HCT116 (cell line): ENCODE measurements around the gene GNG12.

ENCODE experiments used
- CTCF ChIP-seq, 3 experiments: fragments of 200-600 bp in 1 of 3; sonication (generic) in 1 of 3; IDR thresholded peaks in 2 of 3; conservative IDR thresholded peaks in 1 of 3; 2 replicates each; pipeline ENCODE4 v1.5.1; 2012 to 2017; ENCODE audit warnings: low read depth in 2 of 3, low read length in 2 of 3, antibody characterized with exemption in 1 of 3, borderline replicate concordance in 1 of 3, control low read depth in 1 of 3, mild to moderate bottlenecking in 1 of 3, mixed read lengths in 1 of 3, mixed run types in 1 of 3, moderate library complexity in 1 of 3; ENCODE audit not compliant: insufficient read depth in 1 of 3
- EZH2 ChIP-seq: fragments of 200-600 bp; sonication (generic); IDR thresholded peaks from 2 replicates; pipeline ENCODE4 v1.6.1; 2017; ENCODE audit warnings: antibody characterized with exemption, mixed run types
- REST ChIP-seq: IDR thresholded peaks from 2 replicates; pipeline ENCODE4 v1.6.1; 2012; ENCODE audit warnings: low read depth
- SP1 ChIP-seq: IDR thresholded peaks from 2 replicates; pipeline ENCODE4 v1.6.1; 2012; ENCODE audit warnings: low read depth

GRCh38 chr1:67673468-67674201 is 159.6 kb downstream of the GNG12 start:
- no peak for TF ChIP-seq EZH2
- TF ChIP-seq CTCF (IDR thresholded peaks at IDR 0.05 in 2 of 3, conservative IDR thresholded peaks at IDR 0.05 in 1 of 3; ENCODE audit: borderline replicate concordance in 1 of 3, insufficient read depth in 1 of 3, low read depth in 2 of 3, low read length in 2 of 3), result no peak
- no peak for TF ChIP-seq REST
- TF ChIP-seq SP1, result no peak
